ENCODE data around the gene MAP7D1. TPM values are rescaled to one million over a fixed set of nuclear protein-coding genes. Genes with fewer than 3 reads are reported as not detected.
A peak's percentile ranks its signal among the peaks of the same experiment; 100 is the strongest.
"Not testable (repeated sequence)": the region's sequence is repeated elsewhere in the genome, so short reads cannot be mapped to it uniquely, and the experiment has no call there.

MAP7D1 gene
- total RNA-seq, 2 donors from 2014 or later: 353 to 356 TPM

GRCh38 chr1:36154765-36155407, 1.1 kb upstream of the MAP7D1 start:
- DNase-seq (ENCODE audit: low spot score): no peak
- H3K4me1 ChIP-seq: peaks cover 0 to 65% of the 10 kb centered on the region in 2 donors
- no peaks in the 10 kb centered on the region for H3K27me3 ChIP-seq
- no peaks in the 10 kb centered on the region for H3K9me3 ChIP-seq
- H3K36me3 ChIP-seq: no peaks in the 10 kb centered on the region
- peak overlapping the region; percentile 98 to 100 for H3K27ac ChIP-seq
- peak overlapping the region; percentile 89 to 99 for H3K4me3 ChIP-seq
- no peak for TF ChIP-seq CTCF (IDR thresholded peaks at IDR 0.05)

GRCh38 chr1:36156329-36157114, 562 bp downstream of the MAP7D1 start:
- H3K36me3 ChIP-seq: no peaks in the 10 kb centered on the region
- DNase-seq (ENCODE audit: low spot score): peak; percentile 66

GRCh38 chr1:36157115-36157903, 1.3 kb downstream of the MAP7D1 start:
- TF ChIP-seq CTCF (IDR thresholded peaks at IDR 0.05): no peak
- Histone ChIP-seq H3K27ac (peak overlapping the region; percentile 98 to 100), H3K27me3 (no peaks in the 10 kb centered on the region), H3K4me1 (peaks cover 0 to 66% of the 10 kb centered on the region in 2 donors), H3K36me3 (no peaks in the 10 kb centered on the region), H3K9me3 (no peaks in the 10 kb centered on the region), H3K4me3 (peak overlapping the region; percentile 89 to 99)
- DNase-seq (ENCODE audit: low spot score): no peak

More at GRCh38 chr1:36156329-36157114, 562 bp downstream of the MAP7D1 start:
- Histone ChIP-seq H3K27me3 (no peaks in the 10 kb centered on the region), H3K4me1 (peaks cover 0 to 65% of the 10 kb centered on the region in 2 donors), H3K9me3 (no peaks in the 10 kb centered on the region), H3K27ac (peak overlapping the region; percentile 98 to 100), H3K4me3 (peak overlapping the region; percentile 89 to 99)
- no peak for TF ChIP-seq CTCF (IDR thresholded peaks at IDR 0.05)

GRCh38 chr1:36157973-36158826, 2.2 kb downstream of the MAP7D1 start:
- no peaks in the 10 kb centered on the region for H3K27me3 ChIP-seq
- H3K4me1 ChIP-seq: peaks cover 0 to 69% of the 10 kb centered on the region in 2 donors
- no peak for TF ChIP-seq CTCF (IDR thresholded peaks at IDR 0.05)
- H3K27ac ChIP-seq: peak overlapping the region; percentile 98 to 100
- no peaks in the 10 kb centered on the region for H3K9me3 ChIP-seq
- peak overlapping the region; percentile 89 to 99 for H3K4me3 ChIP-seq
- H3K36me3 ChIP-seq: no peaks in the 10 kb centered on the region
- DNase-seq (ENCODE audit: low spot score): no peak

- not testable (repeated sequence) for DNase-seq (ENCODE audit: low spot score); H3K36me3 ChIP-seq; H3K27me3 ChIP-seq; H3K9me3 ChIP-seq
- Histone ChIP-seq H3K4me1 (peaks cover 0 to 75% of the 10 kb centered on the region in 2 donors), H3K27ac (peak overlapping the region; percentile 98 to 100), H3K4me3 (peak overlapping the region in 1 of 2 donors; percentile 89)
Measured at GRCh38 chr1:36158827-36159252, 2.9 kb downstream of the MAP7D1 start.

Data from right atrium auricular region (tissue), 2 donors.